ENCODE measurements around the gene MAB21L4.

MAB21L4 gene

GRCh38 chr2:240888890-240889573 is 6.9 kb downstream of the MAB21L4 start:
- FAIRE-seq (no peak), DNase-seq (ENCODE audit: insufficient read length) (no peak)
- TF ChIP-seq POLR2AphosphoS5 (IDR thresholded peaks at IDR 0.05; ENCODE audit: low read depth, low read length) (no peak), TAF1 (IDR thresholded peaks at IDR 0.05; ENCODE audit: borderline replicate concordance, low read depth, low read length) (no peak), POLR2A (IDR thresholded peaks at IDR 0.05; ENCODE audit: low read depth, low read length) (no peak)

- TF ChIP-seq POLR2AphosphoS5 (IDR thresholded peaks at IDR 0.05; ENCODE audit: low read depth, low read length) = no peak
- FAIRE-seq (no peak), DNase-seq (ENCODE audit: insufficient read length) (no peak)
These were observed 7.6 kb downstream of the MAB21L4 start for GRCh38 chr2:240888130-240888889.

- DNase-seq (ENCODE audit: insufficient read length) = no peak
- no peak for FAIRE-seq
- TF ChIP-seq POLR2AphosphoS5 (IDR thresholded peaks at IDR 0.05; ENCODE audit: low read depth, low read length) (no peak), TAF1 (IDR thresholded peaks at IDR 0.05; ENCODE audit: borderline replicate concordance, low read depth, low read length) (no peak), POLR2A (IDR thresholded peaks at IDR 0.05; ENCODE audit: low read depth, low read length) (no peak)
These were observed 8.3 kb downstream of the MAB21L4 start for GRCh38 chr2:240887631-240888030.

- TF ChIP-seq POLR2AphosphoS5 (IDR thresholded peaks at IDR 0.05; ENCODE audit: low read depth, low read length) = no peak
- no peak for TF ChIP-seq TAF1 (IDR thresholded peaks at IDR 0.05; ENCODE audit: borderline replicate concordance, low read depth, low read length)
- no peak for TF ChIP-seq POLR2A (IDR thresholded peaks at IDR 0.05; ENCODE audit: low read depth, low read length)
- DNase-seq (ENCODE audit: insufficient read length) (no peak), FAIRE-seq (no peak)
These were observed 9.0 kb downstream of the MAB21L4 start for GRCh38 chr2:240886678-240887609.

GRCh38 chr2:240886023-240886565 is 9.9 kb downstream of the MAB21L4 start:
- DNase-seq (ENCODE audit: insufficient read length) (no peak), FAIRE-seq (no peak)
- TF ChIP-seq TAF1 (IDR thresholded peaks at IDR 0.05; ENCODE audit: borderline replicate concordance, low read depth, low read length) = no peak
- TF ChIP-seq POLR2A (IDR thresholded peaks at IDR 0.05; ENCODE audit: low read depth, low read length) = no peak
- no peak for TF ChIP-seq POLR2AphosphoS5 (IDR thresholded peaks at IDR 0.05; ENCODE audit: low read depth, low read length)

- TF ChIP-seq POLR2AphosphoS5 (IDR thresholded peaks at IDR 0.05; ENCODE audit: low read depth, low read length) (no peak), POLR2A (IDR thresholded peaks at IDR 0.05; ENCODE audit: low read depth, low read length) (no peak), TAF1 (IDR thresholded peaks at IDR 0.05; ENCODE audit: borderline replicate concordance, low read depth, low read length) (no peak)
These were observed 10.4 kb downstream of the MAB21L4 start for GRCh38 chr2:240885566-240885965.

GRCh38 chr2:240884745-240885144 is 11.2 kb downstream of the MAB21L4 start:
- no peak for DNase-seq (ENCODE audit: insufficient read length)
- TF ChIP-seq TAF1 (IDR thresholded peaks at IDR 0.05; ENCODE audit: borderline replicate concordance, low read depth, low read length) = no peak
- no peak for TF ChIP-seq POLR2A (IDR thresholded peaks at IDR 0.05; ENCODE audit: low read depth, low read length)
- TF ChIP-seq POLR2AphosphoS5 (IDR thresholded peaks at IDR 0.05; ENCODE audit: low read depth, low read length) = no peak
- FAIRE-seq = no peak

More at GRCh38 chr2:240885566-240885965, 10.4 kb downstream of the MAB21L4 start:
- DNase-seq (ENCODE audit: insufficient read length) (no peak), FAIRE-seq (no peak)

- DNase-seq (ENCODE audit: insufficient read length) (no peak), FAIRE-seq (no peak)
- TF ChIP-seq POLR2AphosphoS5 (IDR thresholded peaks at IDR 0.05; ENCODE audit: low read depth, low read length) (no peak), POLR2A (IDR thresholded peaks at IDR 0.05; ENCODE audit: low read depth, low read length) (no peak), TAF1 (IDR thresholded peaks at IDR 0.05; ENCODE audit: borderline replicate concordance, low read depth, low read length) (no peak)
These were observed 11.7 kb downstream of the MAB21L4 start for GRCh38 chr2:240884221-240884620.

- no peak for DNase-seq (ENCODE audit: insufficient read length)
- TF ChIP-seq TAF1 (IDR thresholded peaks at IDR 0.05; ENCODE audit: borderline replicate concordance, low read depth, low read length) (no peak), POLR2AphosphoS5 (IDR thresholded peaks at IDR 0.05; ENCODE audit: low read depth, low read length) (no peak), POLR2A (IDR thresholded peaks at IDR 0.05; ENCODE audit: low read depth, low read length) (no peak)
- FAIRE-seq = no peak
These were observed 14.0 kb downstream of the MAB21L4 start for GRCh38 chr2:240881913-240882312.

- FAIRE-seq (no peak), DNase-seq (ENCODE audit: insufficient read length) (no peak)
These were observed 16.9 kb downstream of the MAB21L4 start for GRCh38 chr2:240879105-240879504.

More at GRCh38 chr2:240879105-240879504, 16.9 kb downstream of the MAB21L4 start:
- TF ChIP-seq POLR2AphosphoS5 (IDR thresholded peaks at IDR 0.05; ENCODE audit: low read depth, low read length) (no peak), POLR2A (IDR thresholded peaks at IDR 0.05; ENCODE audit: low read depth, low read length) (no peak), TAF1 (IDR thresholded peaks at IDR 0.05; ENCODE audit: borderline replicate concordance, low read depth, low read length) (no peak)
